H1 (cell line): ENCODE data around the gene APEH. TPM values are rescaled to one million over a fixed set of nuclear protein-coding genes. Genes with fewer than 3 reads are reported as not detected.

Experiments used
- CTCF ChIA-PET: fragments of 300-600 bp; sonication (Branson Sonifier 250); formaldehyde crosslinking; loops from one replicate; lab custom pipeline; 2021; ENCODE audit not compliant: partially characterized antibody; lab: Charles Lee
- POLR2A ChIA-PET: fragments of 300-600 bp; sonication (Branson Sonifier 250); formaldehyde crosslinking; loops from one replicate; lab custom pipeline; 2021; ENCODE audit warnings: inconsistent platforms; ENCODE audit not compliant: partially characterized antibody; lab: Charles Lee
- DNase-seq, 2 experiments: peaks; one replicate each; pipeline versions ENCODE4 v3.0.0 to v3.0.0-alpha.2; 2010 to 2022; ENCODE audit warnings: low spot score in 2 of 2, low read depth in 1 of 2, mixed read lengths in 1 of 2
- FAIRE-seq: peaks from 2 replicates; lab custom pipeline; 2011; peaks lifted over from hg19 to GRCh38; lab: Jason Lieb, UNC
- H2AFZ ChIP-seq: 2 replicates; pipeline ENCODE4 v1.8.1; 2012; ENCODE audit warnings: low read length, inconsistent platforms
- H2AK5ac ChIP-seq: 2 replicates; pipeline ENCODE4 v1.6.1; 2013; ENCODE audit warnings: low read depth, low read length
- H2BK120ac ChIP-seq: replicated peaks from 2 replicates; pipeline ENCODE3; 2013; ENCODE audit warnings: low read depth, low read length, inconsistent platforms
- H2BK12ac ChIP-seq: 2 replicates; pipeline ENCODE4 v1.6.1; 2013; ENCODE audit warnings: low read depth, low read length
- H2BK15ac ChIP-seq: 2 replicates; pipeline ENCODE4 v1.6.1; 2013; ENCODE audit warnings: low read length
- H2BK20ac ChIP-seq: 2 replicates; pipeline ENCODE4 v1.6.1; 2013; ENCODE audit warnings: low read length
- H2BK5ac ChIP-seq: 2 replicates; pipeline ENCODE4 v1.6.1; 2013; ENCODE audit warnings: low read depth, low read length
- H3K14ac ChIP-seq: 2 replicates; pipeline ENCODE4 v1.6.1; 2013; ENCODE audit warnings: inconsistent platforms; ENCODE audit not compliant: insufficient read length
- H3K18ac ChIP-seq: 2 replicates; pipeline ENCODE4 v1.6.1; 2013; ENCODE audit warnings: low read length; ENCODE audit errors: extremely low read depth
- H3K23ac ChIP-seq: 2 replicates; pipeline ENCODE4 v1.6.1; 2013; ENCODE audit warnings: inconsistent platforms; ENCODE audit not compliant: insufficient read length
- H3K23me2 ChIP-seq: 2 replicates; pipeline ENCODE4 v1.6.1; 2013; ENCODE audit warnings: low read depth, low read length
- H3K27ac ChIP-seq: 2 replicates; pipeline ENCODE4 v1.6.1; 2011; ENCODE audit warnings: low read depth, low read length, inconsistent platforms
- H3K27me3 ChIP-seq, 4 experiments: replicated peaks in 1 of 4; 1 replicate in 1 of 4; 2 replicates in 3 of 4; pipeline versions ENCODE4 v1.6.1 to v1.8.1; 2011 to 2013; ENCODE audit warnings: low read length in 3 of 4, mild to moderate bottlenecking in 3 of 4, inconsistent platforms in 2 of 4, mixed read lengths in 2 of 4, moderate library complexity in 1 of 4; ENCODE audit not compliant: control insufficient read depth in 3 of 4, insufficient read depth in 3 of 4; ENCODE audit errors: extremely low read depth in 1 of 4
- H3K36me3 ChIP-seq, 4 experiments: 2 replicates each; pipeline versions ENCODE4 v1.6.1 to v1.8.1; 2011 to 2013; ENCODE audit warnings: mild to moderate bottlenecking in 4 of 4, low read length in 3 of 4, moderate library complexity in 2 of 4, control low read depth in 1 of 4, inconsistent platforms in 1 of 4; ENCODE audit not compliant: insufficient read depth in 4 of 4, control insufficient read depth in 2 of 4
- H3K4ac ChIP-seq: replicated peaks from 2 replicates; pipeline ENCODE3; 2013; ENCODE audit warnings: low read length, low read depth, mixed read lengths, inconsistent platforms; ENCODE audit not compliant: insufficient read length
- H3K4me1 ChIP-seq, 4 experiments: replicated peaks in 1 of 4; 1 replicate in 1 of 4; 2 replicates in 3 of 4; pipeline versions ENCODE4 v1.6.1 to v1.8.1; 2011 to 2013; ENCODE audit warnings: low read length in 3 of 4, inconsistent platforms in 2 of 4, mixed read lengths in 1 of 4; ENCODE audit not compliant: insufficient read depth in 4 of 4, control insufficient read depth in 3 of 4
- H3K4me2 ChIP-seq, 2 experiments: 2 replicates each; pipeline versions ENCODE4 v1.6.1 to v1.8.1; 2011 to 2013; ENCODE audit warnings: low read depth in 2 of 2, low read length in 2 of 2, control low read depth in 1 of 2, inconsistent platforms in 1 of 2, mild to moderate bottlenecking in 1 of 2; ENCODE audit not compliant: insufficient read depth in 1 of 2
- H3K4me3 ChIP-seq, 4 experiments: fragments of 200-600, 300-600 bp in 1 of 4; sonication (generic), shearing (Covaris generic), sonication (Bioruptor Twin) in 1 of 4; 2 replicates each; pipeline versions ENCODE4 v1.5.1 to v1.8.1; 2011 to 2016; ENCODE audit warnings: low read length in 4 of 4, low read depth in 3 of 4, control low read depth in 2 of 4, inconsistent platforms in 2 of 4, mild to moderate bottlenecking in 2 of 4, mixed read lengths in 1 of 4, moderate library complexity in 1 of 4; ENCODE audit not compliant: insufficient read depth in 2 of 4; ENCODE audit errors: extremely low read depth in 1 of 4
- H3K56ac ChIP-seq: replicated peaks from 2 replicates; pipeline ENCODE3; 2013; ENCODE audit warnings: low read depth, mild to moderate bottlenecking, mixed read lengths, low read length, inconsistent platforms; ENCODE audit not compliant: insufficient read length
- H3K79me1 ChIP-seq: 2 replicates; pipeline ENCODE4 v1.6.1; 2013; ENCODE audit warnings: low read depth, low read length, control low read depth
- H3K79me2 ChIP-seq, 2 experiments: 2 replicates each; pipeline versions ENCODE4 v1.6.1 to v1.8.1; 2012 to 2013; ENCODE audit warnings: low read length in 2 of 2, mild to moderate bottlenecking in 2 of 2, inconsistent platforms in 1 of 2; ENCODE audit not compliant: insufficient read depth in 2 of 2, control insufficient read depth in 1 of 2
- H3K9ac ChIP-seq, 4 experiments: replicated peaks in 1 of 4; 1 replicate in 1 of 4; 2 replicates in 3 of 4; pipeline versions ENCODE4 v1.6.1 to v1.8.1; 2011 to 2013; ENCODE audit warnings: low read depth in 3 of 4, low read length in 3 of 4, control low read depth in 2 of 4, mild to moderate bottlenecking in 2 of 4, moderate library complexity in 2 of 4, inconsistent platforms in 1 of 4; ENCODE audit errors: extremely low read depth in 1 of 4
- H3K9me3 ChIP-seq, 2 experiments: 2 replicates each; pipeline versions ENCODE4 v1.6.1 to v1.8.1; 2012 to 2013; ENCODE audit warnings: mild to moderate bottlenecking in 2 of 2, moderate library complexity in 2 of 2, control low read depth in 1 of 2, inconsistent platforms in 1 of 2, low read depth in 1 of 2, low read length in 1 of 2, mixed read lengths in 1 of 2; ENCODE audit not compliant: insufficient read depth in 2 of 2
- H4K20me1 ChIP-seq, 2 experiments: replicated peaks in 1 of 2; 2 replicates each; pipeline versions ENCODE3 to v1.8.1; 2011 to 2013; ENCODE audit warnings: inconsistent platforms in 2 of 2, low read length in 2 of 2, mild to moderate bottlenecking in 1 of 2; ENCODE audit not compliant: insufficient read depth in 2 of 2, control insufficient read depth in 1 of 2
- H4K5ac ChIP-seq: 2 replicates; pipeline ENCODE4 v1.6.1; 2013; ENCODE audit warnings: low read length, low read depth, mixed read lengths, inconsistent platforms; ENCODE audit not compliant: insufficient read length
- H4K8ac ChIP-seq: 2 replicates; pipeline ENCODE4 v1.8.0; 2013; ENCODE audit warnings: mild to moderate bottlenecking, moderate library complexity, low read length, inconsistent platforms; ENCODE audit not compliant: insufficient read depth; ENCODE audit errors: extremely low read depth
- H4K91ac ChIP-seq: replicated peaks from 2 replicates; pipeline ENCODE3; 2013; ENCODE audit warnings: low read length, mixed read lengths, inconsistent platforms; ENCODE audit not compliant: insufficient read length
- ASH2L ChIP-seq: fragments of 200-600, 300-600 bp; sonication (generic); IDR thresholded peaks from one replicate; pipeline ENCODE4 v1.7.1; 2017; ENCODE audit warnings: low read length
- CREB1 ChIP-seq: IDR thresholded peaks from 2 replicates; pipeline ENCODE4 v1.6.1; 2012; ENCODE audit warnings: inconsistent platforms
- JUND ChIP-seq: IDR thresholded peaks from 2 replicates; pipeline ENCODE4 v1.6.1; 2011; ENCODE audit warnings: mild to moderate bottlenecking, improper control_type of control experiment, low read length
- KDM1A ChIP-seq: fragments of 200-600, 300-600 bp; sonication (generic); IDR thresholded peaks from 2 replicates; pipeline ENCODE4 v1.7.1; 2016; ENCODE audit warnings: mild to moderate bottlenecking, low read length, borderline replicate concordance
- MAX ChIP-seq: IDR thresholded peaks from 2 replicates; pipeline ENCODE4 v1.6.1; 2012; ENCODE audit warnings: inconsistent platforms
- NRF1 ChIP-seq: IDR thresholded peaks from 2 replicates; pipeline ENCODE4 v1.6.1; 2011; ENCODE audit warnings: mild to moderate bottlenecking, low read depth, low read length, improper control_type of control experiment
- SP2 ChIP-seq: IDR thresholded peaks from 2 replicates; pipeline ENCODE4 v1.6.1; 2012; ENCODE audit warnings: mild to moderate bottlenecking, low read length, inconsistent platforms
- SP4 ChIP-seq: IDR thresholded peaks from 2 replicates; pipeline ENCODE4 v1.6.1; 2012; ENCODE audit warnings: low read length, inconsistent platforms
- WGBS, 2 experiments: shearing (Covaris generic) in 1 of 2; methylation state at CpG; one replicate each; pipeline versions ENCODE4 v1.1.6 to v1.1.7; 2013 to 2015; ENCODE audit warnings: low lambda C conversion rate in 2 of 2, mixed read lengths in 2 of 2, inconsistent platforms in 1 of 2, low coverage in 1 of 2, missing lambda C conversion rate in 1 of 2; ENCODE audit not compliant: insufficient replicate concordance in 2 of 2, insufficient coverage in 1 of 2, insufficient read length in 1 of 2; ENCODE audit errors: extremely low coverage in 1 of 2, missing lambda C conversion rate in 1 of 2; 5-methylcytosine and 5-hydroxymethylcytosine counted together
- polyA plus RNA-seq, 7 experiments: library from polyadenylated mRNA; depleted of rRNA in 3 of 7; stranded (reverse) in 5 of 7; unstranded in 2 of 7; fragments of >200 nt in 5 of 7; fragments of 200-250 nt in 2 of 7; gene quantifications; 1 replicate in 5 of 7; 2 replicates in 1 of 7; 4 replicates in 1 of 7; pipeline versions ENCODE4 v1.2.1 to v1.2.3, GENCODE V29; 2011 to 2013; ENCODE audit warnings: missing spikeins in 2 of 7, mixed read lengths in 2 of 7
- total RNA-seq: library from RNA; stranded (reverse); fragmentation: NEBNext Ultra II Directional; extraction: Animal tissue kit (Norgen Biotek cat#: 25700); gene quantifications from 2 replicates; pipeline ENCODE4 v1.2.1, GENCODE V29; 2021

The APEH gene
- total and polyA plus RNA-seq, 2 of the 8 experiments (the other 6 are each of a cell fraction or from before 2014, with no cell fraction given) = 222 to 260 TPM

DNA sequence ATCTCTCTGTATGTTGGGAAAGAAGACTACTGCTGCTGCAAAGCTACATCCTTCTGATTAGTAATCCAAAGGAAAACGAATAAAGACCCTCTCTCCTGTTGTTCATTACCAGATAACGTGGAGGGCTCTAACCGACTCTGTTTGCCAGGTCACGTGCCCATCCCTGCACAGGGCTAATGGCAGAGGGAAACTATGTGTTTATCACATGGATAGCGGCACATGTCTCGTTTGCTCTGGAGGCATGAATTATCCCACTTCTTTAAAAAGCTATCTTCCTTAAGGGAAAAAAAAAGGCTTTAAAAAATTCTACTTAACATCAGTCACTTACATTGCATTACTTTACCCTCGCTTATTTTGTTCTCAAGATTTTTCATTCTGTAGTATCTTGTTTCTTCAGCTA is 32.9 kb upstream of the APEH start:
- H2AFZ ChIP-seq = no peak overlapping the region
- H3K27me3 ChIP-seq = no peaks in the 10 kb centered on the region

More for the DNA sequence above, 32.9 kb upstream of the APEH start:
- H3K23me2 ChIP-seq = no peaks in the 10 kb centered on the region
- DNase-seq = no peak
- no peak overlapping the region for H4K5ac ChIP-seq
- no peaks in the 10 kb centered on the region for H4K20me1 ChIP-seq
- no peak overlapping the region for H2BK15ac ChIP-seq
- H2BK20ac ChIP-seq = no peak overlapping the region
- no peaks in the 10 kb centered on the region for H3K79me2 ChIP-seq
- CTCF ChIA-PET = interaction anchor here (0.6 to 5.1 kb wide), 6 partner anchors 13 to 582 kb away, joined by 3 to 39 read pairs (median 4); no protein-coding TSS in a partner anchor
- no peaks in the 10 kb centered on the region for H3K9me3 ChIP-seq
- H3K9ac ChIP-seq = no peak overlapping the region
- H3K56ac ChIP-seq = no peak overlapping the region
- no peak overlapping the region for H3K4me3 ChIP-seq
- no peak for FAIRE-seq
- no peak overlapping the region for H3K18ac ChIP-seq
- H4K8ac ChIP-seq = no peak overlapping the region
- H3K36me3 ChIP-seq = no peaks in the 10 kb centered on the region; a peak in 1 of 8 replicates
- no peak overlapping the region for H3K23ac ChIP-seq
- no peak overlapping the region for H2BK120ac ChIP-seq
- no peak overlapping the region for H2BK5ac ChIP-seq
- WGBS, 2 experiments = 77% methylated on average over 7 of the region's 7 CpGs; no CpG with 5 or more reads in 1 of the 2 experiments
- no peak overlapping the region for H3K14ac ChIP-seq
- TF ChIP-seq MAX = no peak
- TF ChIP-seq JUND = no peak
- no peak for TF ChIP-seq SP2
- TF ChIP-seq CREB1 = no peak
- no peak for TF ChIP-seq KDM1A
- no peak for TF ChIP-seq NRF1
- no peak for TF ChIP-seq SP4
- no peak for TF ChIP-seq ASH2L
- no peak overlapping the region for H3K27ac ChIP-seq
- no peak overlapping the region for H3K4ac ChIP-seq
- no peaks in the 10 kb centered on the region for H3K79me1 ChIP-seq
- no peak overlapping the region for H4K91ac ChIP-seq
- POLR2A ChIA-PET = no interaction called here
- H3K4me1 ChIP-seq = peaks cover 0 to 3% (median 0%) of the 10 kb centered on the region in 4 experiments; a peak in 1 of 7 replicates
- H3K4me2 ChIP-seq = no peak overlapping the region
- H2AK5ac ChIP-seq = no peak overlapping the region
- H2BK12ac ChIP-seq = no peak overlapping the region
